ENCODE data around the gene SLC34A1.

DNA sequence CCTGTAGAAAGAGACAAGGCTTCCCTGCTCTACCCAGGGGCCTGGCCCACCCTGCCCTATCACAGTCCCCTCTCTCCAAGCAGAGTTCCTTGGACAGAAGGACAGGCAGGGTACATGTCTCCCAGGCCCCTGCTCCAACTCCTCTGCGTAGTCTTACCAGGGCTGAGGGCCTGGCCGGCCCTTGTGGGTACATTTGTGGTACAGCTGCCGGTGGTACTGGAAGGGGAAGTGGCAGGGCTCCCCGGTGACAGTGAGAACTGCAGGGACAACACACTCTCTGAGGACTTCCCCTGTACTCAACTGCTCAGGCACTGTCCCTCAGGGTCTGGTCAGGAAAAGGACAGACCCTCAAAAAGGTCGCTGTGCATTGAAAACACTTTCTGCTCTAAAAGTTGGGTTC is 21.6 kb downstream of the SLC34A1 start:
- TF ChIP-seq POLR2AphosphoS5 (IDR thresholded peaks at IDR 0.05; ENCODE audit: low read depth, low read length) (no peak), POLR2A (IDR thresholded peaks at IDR 0.05; ENCODE audit: low read depth, low read length) (no peak)
